CD8-positive, alpha-beta memory T cell (primary cell): ENCODE data around the gene GRHL3. TPM values are rescaled to one million over a fixed set of nuclear protein-coding genes. Genes with fewer than 3 reads are reported as not detected.
A peak's percentile ranks its signal among the peaks of the same experiment; 100 is the strongest.

Source experiments
- CTCF ChIA-PET: fragments of 350-600 bp; sonication (Branson Sonifier 250); formaldehyde crosslinking; loops from one replicate; lab custom pipeline; 2021; ENCODE audit warnings: antibody characterized with exemption; lab: Charles Lee
- POLR2A ChIA-PET: fragments of 350-600 bp; sonication (Branson Sonifier 250); formaldehyde crosslinking; loops from one replicate; lab custom pipeline; 2021; ENCODE audit warnings: antibody characterized with exemption; lab: Charles Lee
- DNase-seq, 5 donors: peaks; one replicate each; pipeline versions ENCODE4 v3.0.0 to v3.0.0-alpha.2; 2020 to 2022; ENCODE audit warnings: mixed read lengths in 1 of 5
- H3K27ac ChIP-seq: one replicate; pipeline ENCODE4 v1.7.0; 2013; ENCODE audit warnings: low read depth, mild to moderate bottlenecking, low read length, moderate library complexity
- H3K27me3 ChIP-seq: 2 replicates; pipeline ENCODE4 v1.7.0; 2013; ENCODE audit warnings: low read length, mild to moderate bottlenecking; ENCODE audit not compliant: insufficient read depth, poor library complexity, severe bottlenecking
- H3K36me3 ChIP-seq: 2 replicates; pipeline ENCODE4 v1.7.0; 2013; ENCODE audit warnings: mild to moderate bottlenecking, low read length, moderate library complexity; ENCODE audit not compliant: insufficient read depth
- H3K4me1 ChIP-seq: 2 replicates; pipeline ENCODE4 v1.7.0; 2013; ENCODE audit warnings: mild to moderate bottlenecking, low read length, moderate library complexity; ENCODE audit not compliant: insufficient read depth
- H3K4me3 ChIP-seq: 2 replicates; pipeline ENCODE4 v1.7.0; 2013; ENCODE audit warnings: mild to moderate bottlenecking, low read length
- H3K9me3 ChIP-seq: 2 replicates; pipeline ENCODE4 v1.7.0; 2013; ENCODE audit warnings: mild to moderate bottlenecking, low read length
- H3K27ac Mint-ChIP-seq, 8 donors: one replicate each; pipeline ENCODE4 v1.8.0; 2020 to 2021; ENCODE audit warnings: mixed read lengths in 8 of 8, mild to moderate bottlenecking in 6 of 8, inconsistent platforms in 3 of 8, moderate library complexity in 3 of 8
- H3K27me3 Mint-ChIP-seq, 2 donors: one replicate each; pipeline ENCODE4 v1.8.0; 2020 to 2021; ENCODE audit warnings: mixed read lengths in 2 of 2, mild to moderate bottlenecking in 1 of 2, moderate library complexity in 1 of 2
- H3K36me3 Mint-ChIP-seq, 3 donors: one replicate each; pipeline ENCODE4 v1.8.0; 2020 to 2021; ENCODE audit warnings: mixed read lengths in 3 of 3, inconsistent platforms in 1 of 3, mild to moderate bottlenecking in 1 of 3
- H3K4me1 Mint-ChIP-seq, 3 donors: one replicate each; pipeline ENCODE4 v1.8.0; 2020 to 2021; ENCODE audit warnings: mixed read lengths in 3 of 3, inconsistent platforms in 1 of 3, mild to moderate bottlenecking in 1 of 3
- H3K4me3 Mint-ChIP-seq, 7 donors: one replicate each; pipeline ENCODE4 v1.8.0; 2020 to 2021; ENCODE audit warnings: mixed read lengths in 7 of 7, mild to moderate bottlenecking in 6 of 7, moderate library complexity in 4 of 7, inconsistent platforms in 2 of 7
- H3K9me3 Mint-ChIP-seq, 5 donors: one replicate each; pipeline ENCODE4 v1.8.0; 2020 to 2022; ENCODE audit warnings: mixed read lengths in 5 of 5, mild to moderate bottlenecking in 3 of 5, moderate library complexity in 2 of 5, inconsistent platforms in 1 of 5
- polyA plus RNA-seq: library from polyadenylated mRNA; unstranded; fragments of 300-500 nt; fragmentation: Illumina TruSeq; gene quantifications from one replicate; pipeline ENCODE4 v1.2.3, GENCODE V29; 2021
- total RNA-seq, 2 experiments: library from RNA; stranded (reverse); gene quantifications; one replicate each; pipeline ENCODE4 v1.2.3, GENCODE V29; 2021

The GRHL3 gene
- total and polyA plus RNA-seq, 3 experiments from 2014 or later = 0.13 to 0.29 TPM; not detected in 1

- peaks cover 48% of the 10 kb centered on the region for H3K4me1 ChIP-seq
- Mint-ChIP-seq H3K36me3 (no peaks in the 10 kb centered on the region), H3K27me3 (peaks cover 35 to 37% of the 10 kb centered on the region in 2 donors), H3K9me3 (no peaks in the 10 kb centered on the region), H3K4me3 (peak overlapping the region; percentile 63 to 87 (median 78)), H3K4me1 (peaks cover 45 to 53% (median 49%) of the 10 kb centered on the region in 3 donors), H3K27ac (peak overlapping the region in 6 of 8 donors; percentile 15 to 93 (median 72))
- H3K27ac ChIP-seq = no peak overlapping the region
- H3K9me3 ChIP-seq = no peaks in the 10 kb centered on the region
- peaks cover 17% of the 10 kb centered on the region for H3K27me3 ChIP-seq
- no peaks in the 10 kb centered on the region for H3K36me3 ChIP-seq
- peak overlapping the region; percentile 51 for H3K4me3 ChIP-seq
- no peak for DNase-seq
- POLR2A ChIA-PET = interaction anchor here (0.6 kb wide), 1 partner anchor 184 kb away, joined by 5 read pairs; no protein-coding TSS in a partner anchor
- CTCF ChIA-PET = interaction anchor here (1.1 kb wide), 1 partner anchor 13 kb away, joined by 3 read pairs; no protein-coding TSS in a partner anchor
Measured at GRCh38 chr1:24322470-24323177, 3.5 kb downstream of the GRHL3 start.

DNA sequence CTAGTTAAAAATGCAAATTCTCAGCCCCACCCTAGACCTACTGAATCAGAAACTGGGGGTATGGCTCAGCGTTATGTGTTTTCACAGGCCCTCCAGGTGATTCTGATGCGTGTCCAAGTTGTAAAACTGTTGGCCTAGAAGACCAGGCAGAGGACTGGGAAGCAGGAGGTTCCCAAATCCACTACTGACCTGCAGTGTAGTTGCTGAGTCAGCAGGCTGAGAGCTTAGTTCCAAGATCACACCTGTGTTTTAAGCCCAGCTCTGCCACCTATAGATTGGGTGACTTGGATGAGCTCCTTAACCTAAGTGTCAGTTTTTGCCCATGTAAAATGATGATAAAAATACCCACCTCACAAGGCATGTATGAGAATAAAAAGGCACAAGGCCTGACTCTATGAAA, 4.1 kb downstream of the GRHL3 start:
- Mint-ChIP-seq H3K27ac (peak overlapping the region in 1 of 8 donors; percentile 38), H3K4me1 (peaks cover 45 to 52% (median 47%) of the 10 kb centered on the region in 3 donors), H3K36me3 (no peaks in the 10 kb centered on the region), H3K4me3 (peak overlapping the region in 3 of 7 donors; percentile 28 to 85 (median 48)), H3K9me3 (no peaks in the 10 kb centered on the region), H3K27me3 (peaks cover 28 to 30% of the 10 kb centered on the region in 2 donors)
- peaks cover 14% of the 10 kb centered on the region for H3K27me3 ChIP-seq
- H3K36me3 ChIP-seq = no peaks in the 10 kb centered on the region
- H3K4me3 ChIP-seq = no peak overlapping the region
- peaks cover 44% of the 10 kb centered on the region for H3K4me1 ChIP-seq
- ChIA-PET CTCF (no interaction called here), POLR2A (no interaction called here)
- no peaks in the 10 kb centered on the region for H3K9me3 ChIP-seq
- no peak for DNase-seq
- H3K27ac ChIP-seq = no peak overlapping the region

DNA sequence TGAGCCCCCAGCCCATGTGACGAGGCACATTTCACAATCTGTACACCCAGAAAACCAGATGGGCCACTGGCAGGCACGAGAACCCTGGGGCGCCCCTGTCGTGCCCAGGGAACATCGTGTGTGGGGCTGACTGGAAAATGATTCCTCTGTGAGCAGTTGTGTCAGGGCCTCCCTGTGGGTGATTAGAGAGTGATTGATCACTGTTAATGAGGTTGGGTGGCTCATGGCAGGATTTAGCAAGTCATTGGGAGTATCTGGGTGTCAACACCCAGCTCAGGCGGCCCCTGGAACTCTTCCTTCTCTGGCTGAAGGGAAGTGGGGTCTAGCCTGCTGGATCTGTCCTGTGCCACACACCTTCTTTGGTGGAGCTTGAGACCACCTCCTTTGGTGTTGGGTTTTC, 5.7 kb downstream of the GRHL3 start:
- ChIA-PET CTCF (interaction anchor here (0.9 to 2.1 kb wide), 3 partner anchors 67 to 126 kb away, joined by 3 to 4 read pairs (median 4); no protein-coding TSS in a partner anchor), POLR2A (no interaction called here)
- Histone ChIP-seq H3K4me1 (peaks cover 28% of the 10 kb centered on the region), H3K4me3 (no peak overlapping the region), H3K36me3 (no peaks in the 10 kb centered on the region), H3K9me3 (no peaks in the 10 kb centered on the region), H3K27me3 (peaks cover 13% of the 10 kb centered on the region), H3K27ac (no peak overlapping the region)
- Mint-ChIP-seq H3K4me1 (peaks cover 29 to 36% (median 31%) of the 10 kb centered on the region in 3 donors), H3K27ac (no peak overlapping the region), H3K4me3 (no peak overlapping the region), H3K27me3 (peaks cover 13 to 16% of the 10 kb centered on the region in 2 donors), H3K36me3 (no peaks in the 10 kb centered on the region), H3K9me3 (no peaks in the 10 kb centered on the region)
- DNase-seq = no peak

DNA sequence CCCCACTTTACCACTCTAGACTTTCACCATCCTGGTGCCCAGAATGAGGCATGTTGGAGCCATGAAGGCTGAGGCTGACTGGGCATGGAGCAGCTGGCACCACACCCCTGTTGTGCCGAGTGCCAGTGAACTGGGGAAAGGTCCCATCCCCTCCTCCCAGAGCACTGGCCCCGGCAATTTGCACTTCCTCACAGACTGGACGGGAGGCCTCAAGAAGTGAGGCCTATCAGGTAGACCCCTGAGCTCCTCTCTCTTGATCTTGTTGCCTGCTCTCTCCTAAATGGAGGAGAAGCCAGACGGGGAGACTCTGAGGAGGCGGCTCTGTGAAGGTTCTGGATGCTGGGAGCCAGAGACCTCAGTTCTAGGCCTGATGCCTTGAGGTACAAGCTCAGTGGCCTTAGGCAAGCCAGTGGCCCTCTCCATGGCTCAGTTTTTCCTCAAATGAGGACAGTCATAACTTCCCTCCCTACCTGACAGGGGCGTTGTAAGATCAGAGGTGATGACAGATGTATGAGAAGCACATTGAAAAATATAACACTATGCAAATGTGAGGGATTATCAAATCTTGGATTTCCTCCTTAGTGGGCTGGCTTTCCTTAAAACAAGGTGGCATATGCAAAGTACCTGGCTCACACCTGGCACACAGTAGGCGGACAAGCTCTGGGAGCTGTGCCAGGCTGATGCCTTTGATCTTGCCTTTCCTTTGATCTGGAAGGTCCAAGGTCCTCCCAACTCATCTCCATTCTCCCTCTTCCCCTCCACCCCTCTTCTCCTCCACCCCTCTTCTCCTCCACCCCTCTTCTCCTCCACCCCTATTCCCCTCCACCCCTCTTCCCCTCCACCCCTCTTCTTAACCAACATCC, 6.7 kb downstream of the GRHL3 start:
- Mint-ChIP-seq H3K36me3 (no peaks in the 10 kb centered on the region), H3K27ac (no peak overlapping the region), H3K27me3 (peaks cover 3 to 10% of the 10 kb centered on the region in 2 donors), H3K9me3 (no peaks in the 10 kb centered on the region), H3K4me1 (peaks cover 19 to 26% (median 22%) of the 10 kb centered on the region in 3 donors), H3K4me3 (no peak overlapping the region)
- Histone ChIP-seq H3K36me3 (no peaks in the 10 kb centered on the region), H3K4me3 (no peak overlapping the region), H3K9me3 (no peaks in the 10 kb centered on the region), H3K27me3 (peaks cover 10% of the 10 kb centered on the region), H3K4me1 (peaks cover 19% of the 10 kb centered on the region), H3K27ac (no peak overlapping the region)
- CTCF ChIA-PET = interaction anchor here (0.6 to 2.1 kb wide), 4 partner anchors 35 to 127 kb away, joined by 3 to 4 read pairs (median 4); no protein-coding TSS in a partner anchor
- no peak for DNase-seq
- POLR2A ChIA-PET = no interaction called here

GRCh38 chr1:24327486-24327885, 8.3 kb downstream of the GRHL3 start:
- Histone ChIP-seq H3K27me3 (peaks cover 7% of the 10 kb centered on the region), H3K27ac (no peak overlapping the region), H3K9me3 (no peaks in the 10 kb centered on the region), H3K4me3 (no peak overlapping the region), H3K36me3 (no peaks in the 10 kb centered on the region), H3K4me1 (peaks cover 8% of the 10 kb centered on the region)
- ChIA-PET POLR2A (no interaction called here), CTCF (no interaction called here)
- H3K4me1 Mint-ChIP-seq = peaks cover 8 to 13% (median 8%) of the 10 kb centered on the region in 3 donors
- no peaks in the 10 kb centered on the region for H3K36me3 Mint-ChIP-seq
- peaks cover 0 to 15% of the 10 kb centered on the region in 2 donors for H3K27me3 Mint-ChIP-seq
- no peak overlapping the region for H3K27ac Mint-ChIP-seq
- H3K4me3 Mint-ChIP-seq = no peak overlapping the region
- DNase-seq = no peak
- no peaks in the 10 kb centered on the region for H3K9me3 Mint-ChIP-seq

GRCh38 chr1:24327891-24328290, 8.7 kb downstream of the GRHL3 start:
- Histone ChIP-seq H3K27ac (no peak overlapping the region), H3K27me3 (peaks cover 7% of the 10 kb centered on the region), H3K36me3 (no peaks in the 10 kb centered on the region), H3K9me3 (no peaks in the 10 kb centered on the region), H3K4me1 (peaks cover 4% of the 10 kb centered on the region), H3K4me3 (no peak overlapping the region)
- no peak for DNase-seq
- ChIA-PET POLR2A (no interaction called here), CTCF (no interaction called here)
- Mint-ChIP-seq H3K27ac (no peak overlapping the region), H3K36me3 (no peaks in the 10 kb centered on the region), H3K27me3 (peaks cover 0 to 15% of the 10 kb centered on the region in 2 donors), H3K9me3 (no peaks in the 10 kb centered on the region), H3K4me1 (peaks cover 5 to 9% (median 5%) of the 10 kb centered on the region in 3 donors), H3K4me3 (no peak overlapping the region)

DNA sequence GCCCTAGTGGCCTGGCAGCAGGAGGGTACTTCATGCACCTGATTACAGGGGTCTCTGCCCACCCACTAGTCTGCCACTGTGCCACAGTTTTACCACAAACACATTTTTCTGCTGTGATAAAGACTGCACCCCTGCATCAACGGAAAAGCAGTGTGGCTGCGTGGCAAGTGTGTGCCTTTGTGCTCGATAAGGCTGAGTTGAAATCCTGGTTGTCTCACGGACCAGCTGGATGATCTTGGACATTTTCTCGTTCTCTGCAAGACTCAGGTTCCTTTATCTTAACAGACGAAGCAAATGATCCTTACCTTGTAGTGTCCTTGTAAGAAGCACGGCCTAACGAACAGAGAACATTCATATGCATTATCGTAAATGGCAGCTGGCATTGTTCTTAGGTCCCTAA, 10.2 kb downstream of the GRHL3 start:
- Histone ChIP-seq H3K27ac (no peak overlapping the region), H3K36me3 (no peaks in the 10 kb centered on the region), H3K4me3 (no peak overlapping the region), H3K9me3 (no peaks in the 10 kb centered on the region), H3K4me1 (no peaks in the 10 kb centered on the region), H3K27me3 (peaks cover 7% of the 10 kb centered on the region)
- DNase-seq = no peak
- Mint-ChIP-seq H3K36me3 (no peaks in the 10 kb centered on the region), H3K9me3 (no peaks in the 10 kb centered on the region), H3K27me3 (peaks cover 0 to 11% of the 10 kb centered on the region in 2 donors), H3K27ac (no peak overlapping the region), H3K4me1 (no peaks in the 10 kb centered on the region), H3K4me3 (no peak overlapping the region)
- CTCF ChIA-PET = no interaction called here
- POLR2A ChIA-PET = no interaction called here
